Right renal cortex interstitium (tissue), 3 donors: ENCODE measurements around the gene NEURL1. TPM values are rescaled to one million over a fixed set of nuclear protein-coding genes. Genes with fewer than 3 reads are reported as not detected.
"Not testable (repeated sequence)": the region's sequence is repeated elsewhere in the genome, so short reads cannot be mapped to it uniquely, and the experiment has no call there.

Source experiments
- DNase-seq, 3 donors: peaks; one replicate each; pipeline ENCODE4 v3.0.0-alpha.2; 2013; ENCODE audit warnings: low read depth in 3 of 3, low spot score in 2 of 3
- polyA plus RNA-seq, 3 donors: library from polyadenylated mRNA; unstranded; fragments of 120-200 nt; gene quantifications; one replicate each; pipeline ENCODE4 v1.2.1, GENCODE V29; 2013; ENCODE audit not compliant: insufficient read length in 3 of 3

The NEURL1 gene
- polyA plus RNA-seq, 3 donors = 1.1 to 1.6 (median 1.3) TPM

DNA sequence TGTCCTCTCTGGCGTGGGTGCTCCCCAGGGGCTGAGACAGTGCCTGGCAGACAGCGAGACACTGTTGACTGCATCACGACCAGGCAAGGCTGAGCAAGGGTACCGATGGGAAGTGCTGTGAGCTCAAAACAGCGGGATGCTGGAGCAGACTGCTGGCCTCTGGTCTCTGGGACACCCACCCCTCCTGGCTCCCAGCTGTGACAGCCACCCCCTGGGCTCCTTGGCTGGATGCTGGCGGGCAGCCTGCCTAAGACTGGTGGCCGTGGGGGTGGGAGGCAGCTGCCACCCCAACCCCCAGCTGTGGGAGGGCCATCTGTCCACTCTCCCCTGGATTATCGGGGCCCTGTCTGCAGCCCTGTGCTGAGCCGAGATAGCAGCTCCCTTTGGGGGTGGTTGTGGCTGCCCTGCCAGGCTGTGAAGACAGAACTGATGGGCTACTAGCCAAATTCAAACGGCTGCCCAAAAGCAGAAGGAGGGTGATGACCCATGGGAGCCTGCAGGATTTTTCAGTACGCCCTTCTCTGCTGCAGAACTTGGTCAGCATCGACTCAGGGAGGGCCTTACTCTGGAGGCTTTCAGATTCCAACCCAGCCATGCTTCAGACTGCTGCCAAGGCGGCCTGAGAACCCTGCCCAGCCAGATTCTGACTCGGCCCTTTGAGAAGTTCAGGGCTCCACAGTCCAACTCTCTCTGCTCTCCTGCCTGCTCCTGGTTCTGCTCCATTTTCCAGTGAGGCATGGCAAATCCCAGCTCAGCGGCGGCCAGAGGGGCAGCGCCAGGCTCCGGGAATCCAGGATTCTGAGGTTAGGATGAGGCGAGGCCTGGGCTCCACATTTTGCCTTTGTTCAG lies 125.3 kb downstream of the NEURL1 start:
- no peak for DNase-seq

- no peak for DNase-seq
These were observed 126.2 kb downstream of the NEURL1 start for GRCh38 chr10:103619424-103620351.

DNA sequence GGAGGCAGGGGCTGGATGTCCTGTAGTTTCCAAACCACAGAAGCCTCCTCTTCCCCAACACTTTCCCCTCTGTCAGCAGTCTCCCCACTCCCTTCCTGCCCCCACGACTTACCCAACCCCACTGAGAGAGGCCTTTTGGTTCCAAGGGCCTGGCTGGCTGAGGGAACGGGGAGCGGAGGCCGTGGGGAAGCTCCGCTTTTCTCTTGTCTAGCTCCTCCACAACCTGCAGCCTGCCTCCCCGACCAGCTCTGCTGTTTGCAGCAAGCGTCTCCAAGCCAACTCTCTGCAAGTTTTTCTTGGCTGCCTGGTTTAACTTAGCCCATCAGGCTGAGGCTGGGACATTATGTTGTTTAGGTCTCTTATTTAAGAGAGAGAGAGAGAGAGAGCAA lies 126.8 kb downstream of the NEURL1 start:
- no peak for DNase-seq

- DNase-seq = no peak
These were observed 127.6 kb downstream of the NEURL1 start for GRCh38 chr10:103620891-103621782.

DNA sequence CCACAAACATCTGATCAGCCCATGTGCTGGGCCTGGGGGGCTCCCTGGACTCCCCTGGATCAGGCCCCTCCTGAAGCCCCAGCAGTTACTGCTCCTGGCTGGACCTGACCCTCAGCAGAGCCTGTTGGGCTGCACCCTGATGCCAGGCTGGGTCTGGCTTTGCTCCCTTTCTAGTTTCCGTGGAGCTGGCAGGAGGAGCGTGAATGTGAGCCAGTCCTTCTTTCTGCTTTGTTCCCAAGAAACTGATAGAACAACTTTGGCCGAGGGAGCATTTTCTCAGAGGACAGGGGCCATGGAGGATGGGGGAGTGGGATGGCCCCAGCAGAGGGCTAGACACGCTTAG lies 128.2 kb downstream of the NEURL1 start:
- no peak for DNase-seq

DNA sequence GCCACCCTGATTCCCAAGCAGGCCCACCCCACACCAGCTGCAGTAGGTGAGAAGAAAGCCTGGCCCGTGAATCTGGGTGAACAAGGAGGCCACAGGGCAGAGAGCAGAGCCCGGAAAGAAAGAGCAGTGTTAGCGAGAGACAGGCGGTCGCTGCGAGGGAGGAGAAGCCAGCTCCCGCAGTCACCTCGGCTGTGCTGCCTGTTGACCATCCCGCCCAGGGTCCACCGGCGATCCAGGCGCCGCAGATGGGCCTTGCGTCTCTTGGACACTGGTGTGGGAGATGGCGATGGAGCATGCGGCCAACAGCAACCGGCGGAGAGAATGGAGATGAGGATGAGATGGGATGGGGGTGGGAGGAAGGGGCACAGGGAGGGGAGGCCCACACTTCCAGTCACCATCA lies 128.8 kb downstream of the NEURL1 start:
- no peak for DNase-seq

DNA sequence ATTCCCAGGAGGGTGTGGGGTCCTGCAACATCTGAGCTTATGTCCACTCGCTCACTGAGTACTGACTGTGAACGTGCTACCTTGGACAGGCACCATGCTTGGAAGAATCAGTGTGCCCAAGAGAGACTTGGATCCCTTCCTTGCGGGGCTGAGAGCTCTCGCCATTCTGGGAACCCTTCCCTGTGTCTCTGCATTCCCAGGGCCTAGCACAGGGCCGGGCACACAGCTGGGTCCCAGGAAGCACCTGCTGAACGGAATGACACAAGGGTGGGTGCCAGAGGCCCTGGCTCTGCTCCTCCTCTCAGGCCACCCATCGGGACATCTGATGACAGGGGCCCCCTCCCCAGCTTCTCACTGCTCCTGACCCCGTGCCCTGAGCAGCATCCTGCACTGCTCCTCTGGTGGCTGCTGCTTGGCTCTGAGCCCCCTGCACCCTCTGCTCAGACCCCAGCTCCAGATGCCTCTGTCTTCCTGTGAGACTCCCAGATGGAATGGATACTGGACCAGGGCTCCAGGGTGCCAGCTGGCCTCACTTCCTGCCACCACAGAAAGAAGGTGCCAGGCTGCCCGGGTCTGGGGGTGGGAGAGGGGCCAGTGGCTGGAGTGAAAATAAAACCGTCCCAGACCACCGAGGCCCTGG lies 129.6 kb downstream of the NEURL1 start:
- DNase-seq = no peak

GRCh38 chr10:103626178-103626577 lies 132.7 kb downstream of the NEURL1 start:
- no peak for DNase-seq

DNA sequence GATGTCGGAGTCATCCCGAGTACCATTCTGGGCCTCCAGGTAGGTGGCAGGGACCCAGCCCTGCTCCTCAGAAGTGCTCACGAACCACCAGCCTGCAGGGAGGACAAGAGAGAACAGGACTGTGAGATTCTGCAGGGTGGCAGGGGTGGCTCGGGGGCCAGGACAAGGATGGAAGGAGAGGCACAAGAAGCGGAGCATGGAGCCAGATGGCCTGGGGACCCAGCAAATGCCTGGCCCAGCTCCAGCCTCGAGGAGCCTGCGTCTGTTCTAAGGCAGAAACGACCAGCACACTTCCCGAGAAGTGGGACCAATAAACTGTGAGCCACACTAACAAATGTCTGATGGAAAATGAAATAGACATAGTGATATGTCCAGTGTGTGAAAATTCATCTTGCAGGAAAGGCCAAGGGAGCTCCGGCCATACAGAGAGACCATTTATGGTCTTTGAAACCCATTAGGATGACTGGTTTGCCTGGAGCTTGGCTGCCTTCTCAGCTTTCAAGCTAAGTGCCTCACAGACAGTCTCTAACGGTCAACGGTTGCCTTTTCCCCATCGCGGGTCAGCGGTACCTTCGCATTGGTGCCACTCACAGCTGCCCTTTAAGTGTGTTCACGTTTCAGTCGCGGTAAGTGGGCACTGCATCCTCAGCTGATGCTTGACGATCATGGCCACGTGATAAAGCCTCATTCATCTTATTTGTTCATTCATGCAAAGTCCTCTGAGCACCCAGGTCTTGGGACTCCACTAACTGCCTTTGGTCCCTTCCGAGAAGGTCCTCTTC lies 133.8 kb downstream of the NEURL1 start:
- no peak for DNase-seq

DNA sequence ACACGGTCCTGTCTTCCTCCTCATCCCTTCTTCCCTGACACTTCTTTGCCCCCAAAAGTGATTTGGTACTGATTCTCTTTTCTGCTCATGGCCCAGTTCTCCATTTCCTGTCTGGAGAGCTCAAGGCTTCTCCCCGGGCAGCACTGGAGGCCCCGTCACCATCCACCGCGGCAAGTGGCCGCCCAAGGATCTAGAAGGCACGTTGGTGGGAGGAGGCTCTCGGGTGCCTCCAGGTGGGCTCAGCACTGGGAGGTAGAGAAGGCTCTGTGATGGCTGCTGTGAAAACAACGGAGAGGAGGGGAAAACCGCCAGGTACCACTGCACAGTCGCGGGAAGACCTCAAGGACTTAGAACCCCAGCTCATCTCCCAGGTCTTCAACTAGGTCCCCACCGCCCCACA lies 134.4 kb downstream of the NEURL1 start:
- DNase-seq = no peak

DNA sequence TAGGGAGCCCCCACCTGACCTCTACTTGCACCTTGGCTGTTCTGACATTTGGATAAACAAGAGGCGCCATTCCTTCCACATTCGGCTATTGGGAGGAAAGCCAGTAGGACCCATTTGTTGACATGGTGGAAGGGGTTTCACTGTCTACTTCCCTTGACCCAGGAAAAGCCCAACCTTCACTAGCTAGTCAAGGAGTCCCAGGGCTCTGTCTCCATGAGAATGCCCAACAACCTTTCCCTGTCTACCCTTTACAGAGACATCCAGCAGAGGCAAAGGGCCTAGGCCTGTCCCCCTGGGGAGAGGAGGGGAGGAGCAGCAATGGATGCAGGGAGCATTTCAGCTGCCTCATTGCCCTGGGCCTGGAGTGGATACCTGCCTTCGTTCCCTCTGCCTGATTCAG lies 136.1 kb downstream of the NEURL1 start:
- no peak for DNase-seq

GRCh38 chr10:103630156-103630555 lies 136.7 kb downstream of the NEURL1 start:
- DNase-seq = no peak

DNA sequence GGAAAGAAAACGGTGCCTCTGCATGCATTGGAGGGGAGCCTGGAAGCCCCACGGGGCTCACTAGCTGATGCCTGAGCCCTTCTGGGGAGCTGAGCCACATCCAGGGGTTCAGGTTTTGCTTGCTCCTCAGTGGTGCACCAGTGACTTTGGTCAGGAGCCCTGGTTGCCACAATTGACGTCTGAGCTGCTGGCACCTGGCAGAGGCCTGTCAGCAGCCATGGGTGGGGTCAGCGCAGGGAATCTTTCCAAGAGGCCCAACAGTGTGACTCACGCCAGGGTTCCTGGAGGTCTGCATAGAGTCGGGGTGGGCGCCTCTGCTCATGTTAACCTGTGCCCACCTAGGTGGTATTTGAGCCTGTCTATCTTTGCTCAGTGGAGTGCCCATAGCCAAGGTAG lies 138.7 kb downstream of the NEURL1 start:
- no peak for DNase-seq

DNA sequence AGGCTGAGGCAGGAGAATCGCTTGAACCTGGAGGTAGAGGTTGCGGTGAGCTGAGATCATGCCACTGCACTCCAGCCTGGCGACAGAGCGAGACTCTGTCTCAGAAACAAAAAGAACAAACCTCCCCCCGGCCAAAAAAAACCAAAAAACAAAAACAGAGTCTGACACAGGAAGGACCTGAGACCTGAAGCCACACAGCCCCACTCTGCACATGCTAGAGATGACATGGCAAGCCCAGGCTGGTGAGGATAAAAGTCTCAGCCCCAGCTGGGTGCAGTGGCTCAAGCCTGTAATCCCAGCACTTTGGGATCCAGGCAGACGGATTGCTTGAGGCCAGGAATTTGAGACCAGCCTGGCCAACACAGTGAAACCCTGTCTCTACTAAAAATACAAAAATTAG lies 139.4 kb downstream of the NEURL1 start:
- DNase-seq = not testable (repeated sequence)

DNA sequence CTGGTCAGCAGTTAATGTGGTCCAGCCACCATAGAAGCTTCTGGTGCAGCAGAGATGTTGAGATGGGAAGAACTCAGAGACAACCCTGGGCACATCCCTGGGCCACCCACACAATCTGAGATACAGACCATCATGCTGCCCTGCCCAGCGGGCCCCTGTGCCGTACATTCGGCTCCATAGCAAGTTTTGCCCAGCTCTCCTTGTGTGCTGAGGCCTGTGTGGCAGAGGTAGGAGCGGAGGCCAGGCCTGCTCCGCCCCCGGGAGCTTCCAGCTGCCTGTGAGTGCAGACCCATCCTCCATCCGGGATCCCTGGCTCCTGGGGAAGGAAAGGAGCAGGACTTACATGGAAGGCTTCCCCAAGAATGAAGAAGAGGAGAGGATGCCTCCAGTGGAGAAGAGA lies 140.3 kb downstream of the NEURL1 start:
- no peak for DNase-seq

- DNase-seq = no peak
These were observed 142.1 kb downstream of the NEURL1 start for GRCh38 chr10:103635580-103635979.

GRCh38 chr10:103636492-103636891 lies 143.0 kb downstream of the NEURL1 start:
- peak in 1 of 3 donors; percentile 21 for DNase-seq

DNA sequence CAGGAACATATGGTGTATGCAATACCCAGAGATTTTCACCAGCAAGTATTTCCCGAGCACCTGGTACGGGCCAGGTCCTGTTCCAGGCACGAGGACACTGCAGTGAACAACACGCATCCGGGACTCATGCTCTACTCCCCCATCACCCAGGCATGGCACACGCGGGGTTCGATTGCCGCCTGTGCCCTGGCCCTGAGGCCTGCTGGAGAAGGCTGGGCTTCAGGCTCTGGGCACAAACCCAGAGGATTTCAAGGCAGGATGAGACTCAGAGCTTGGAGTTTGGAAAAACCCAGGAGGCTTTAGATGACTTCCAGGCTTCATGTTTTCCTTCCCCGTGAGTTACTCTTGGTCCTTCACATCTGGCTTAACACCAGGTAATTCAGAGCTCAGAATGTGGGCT lies 143.5 kb downstream of the NEURL1 start:
- no peak for DNase-seq

GRCh38 chr10:103637927-103638557 lies 144.5 kb downstream of the NEURL1 start:
- DNase-seq = peak in 1 of 3 donors; percentile 34
